Ishikawa (cell line): ENCODE measurements around the gene ZNF688.

Source experiments
- CEBPB ChIP-seq: IDR thresholded peaks from 2 replicates; pipeline ENCODE4 v1.6.1; 2012
- CREB1 ChIP-seq: IDR thresholded peaks from 2 replicates; pipeline ENCODE4 v1.6.1; 2012; ENCODE audit warnings: low read depth
- EGR1 ChIP-seq: IDR thresholded peaks from 2 replicates; pipeline ENCODE4 v1.6.1; 2012
- EP300 ChIP-seq: IDR thresholded peaks from 2 replicates; pipeline ENCODE4 v1.6.1; 2012; ENCODE audit warnings: borderline replicate concordance
- MAX ChIP-seq: IDR thresholded peaks from 2 replicates; pipeline ENCODE4 v1.6.1; 2012
- NFIC ChIP-seq: IDR thresholded peaks from 2 replicates; pipeline ENCODE4 v1.6.1; 2012
- RAD21 ChIP-seq: IDR thresholded peaks from 2 replicates; pipeline ENCODE4 v1.6.1; 2012; ENCODE audit warnings: low read depth
- REST ChIP-seq: IDR thresholded peaks from 2 replicates; pipeline ENCODE4 v1.6.1; 2012; ENCODE audit warnings: low read depth, mild to moderate bottlenecking
- TAF1 ChIP-seq: IDR thresholded peaks from 2 replicates; pipeline ENCODE4 v1.6.1; 2012; ENCODE audit warnings: low read depth, mild to moderate bottlenecking
- TEAD4 ChIP-seq: IDR thresholded peaks from 2 replicates; pipeline ENCODE4 v1.6.1; 2012
- YY1 ChIP-seq: IDR thresholded peaks from 2 replicates; pipeline ENCODE4 v1.6.1; 2012; ENCODE audit warnings: low read depth

- TF ChIP-seq TAF1 (no peak), NFIC (no peak), RAD21 (no peak), TEAD4 (no peak), CEBPB (no peak), REST (no peak), MAX (no peak), EP300 (no peak), YY1 (no peak), CREB1 (no peak), EGR1 (no peak)
Measured at GRCh38 chr16:30524575-30525568, 46.6 kb downstream of the ZNF688 start.
